Spleen (tissue), 7 donors: ENCODE measurements around the gene BCL11B.

Source experiments
- CTCF ChIP-seq, 11 experiments: fragments of 200-600 bp in 7 of 11; fragments of 450-650 bp in 4 of 11; sonication (generic) in 4 of 11; IDR thresholded peaks in 8 of 11; conservative IDR thresholded peaks in 3 of 11; 1 replicate in 7 of 11; 2 replicates in 4 of 11; pipeline versions ENCODE4 v1.4.0 to v1.8.0; 2016 to 2021; ENCODE audit warnings: antibody characterized with exemption in 11 of 11, inconsistent platforms in 4 of 11, mild to moderate bottlenecking in 1 of 11
- POLR2A ChIP-seq, 3 donors: fragments of 450-650 bp; IDR thresholded peaks; one replicate each; pipeline ENCODE4 v1.5.1; 2017; ENCODE audit warnings: antibody characterized with exemption in 3 of 3, mild to moderate bottlenecking in 1 of 3
- POLR2AphosphoS5 ChIP-seq, 3 donors: sonication (generic); formaldehyde crosslinking; IDR thresholded peaks; one replicate each; pipeline ENCODE4 v1.5.1; 2017; ENCODE audit warnings: antibody characterized with exemption in 3 of 3
- donor health status: DM: no; HTN: no; CAD: no; lungs with moderate emphysema.
- donor health status: DM: no; HTN: no; CAD: no.
- donor health status: DM: no; HTN: no; CAD: no.

DNA sequence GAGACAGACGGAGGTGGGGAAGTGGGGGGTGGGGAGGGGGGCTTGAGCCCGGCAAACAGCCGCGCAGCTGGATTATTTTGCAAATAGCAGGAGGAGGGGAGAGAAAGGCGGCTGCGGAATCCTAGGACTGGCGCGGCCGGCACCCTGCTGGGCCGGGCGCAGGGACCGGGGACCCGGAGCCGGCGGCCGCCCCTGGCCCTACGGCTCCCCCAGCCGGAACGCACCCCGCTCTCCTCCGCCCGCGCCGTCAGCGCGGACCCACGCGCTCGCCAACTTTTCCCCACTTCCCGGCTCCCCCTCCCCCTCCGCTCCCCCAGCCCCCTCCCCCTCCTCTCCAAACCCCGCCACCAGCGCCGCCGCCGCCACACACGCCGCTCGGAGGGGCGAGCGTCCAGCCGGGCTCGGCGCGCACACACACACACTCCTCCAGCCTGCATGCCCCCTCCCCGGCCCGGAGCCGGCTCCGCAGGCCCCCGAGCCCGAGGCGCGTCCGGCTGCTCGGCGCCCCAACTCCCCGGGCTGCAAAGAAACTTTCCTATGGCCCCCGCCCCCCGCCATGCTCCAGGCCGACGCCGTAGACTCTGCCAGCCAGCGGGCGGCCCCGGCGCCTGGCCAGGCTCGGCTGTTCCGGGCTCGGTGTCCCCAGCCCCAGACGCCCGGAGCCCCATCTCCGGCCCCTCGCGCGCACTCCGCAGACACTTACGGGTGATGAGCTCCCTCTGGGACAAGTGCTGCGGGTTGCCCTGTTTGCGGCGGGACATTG lies 1.4 kb downstream of the BCL11B start:
- no peak for TF ChIP-seq CTCF (IDR thresholded peaks at IDR 0.05 in 8 of 11, conservative IDR thresholded peaks at IDR 0.05 in 3 of 11)
- TF ChIP-seq POLR2A (IDR thresholded peaks at IDR 0.05): no peak
- TF ChIP-seq POLR2AphosphoS5 (IDR thresholded peaks at IDR 0.05): peak in 1 of 3 donors; percentile 28
